ENCODE results near the gene TXNRD3. TPM values are rescaled to one million over a fixed set of nuclear protein-coding genes. Genes with fewer than 3 reads are reported as not detected.

The TXNRD3 gene
- total and polyA plus RNA-seq, 12 donors: 6.8 to 20.8 (median 10.6) TPM

DNA sequence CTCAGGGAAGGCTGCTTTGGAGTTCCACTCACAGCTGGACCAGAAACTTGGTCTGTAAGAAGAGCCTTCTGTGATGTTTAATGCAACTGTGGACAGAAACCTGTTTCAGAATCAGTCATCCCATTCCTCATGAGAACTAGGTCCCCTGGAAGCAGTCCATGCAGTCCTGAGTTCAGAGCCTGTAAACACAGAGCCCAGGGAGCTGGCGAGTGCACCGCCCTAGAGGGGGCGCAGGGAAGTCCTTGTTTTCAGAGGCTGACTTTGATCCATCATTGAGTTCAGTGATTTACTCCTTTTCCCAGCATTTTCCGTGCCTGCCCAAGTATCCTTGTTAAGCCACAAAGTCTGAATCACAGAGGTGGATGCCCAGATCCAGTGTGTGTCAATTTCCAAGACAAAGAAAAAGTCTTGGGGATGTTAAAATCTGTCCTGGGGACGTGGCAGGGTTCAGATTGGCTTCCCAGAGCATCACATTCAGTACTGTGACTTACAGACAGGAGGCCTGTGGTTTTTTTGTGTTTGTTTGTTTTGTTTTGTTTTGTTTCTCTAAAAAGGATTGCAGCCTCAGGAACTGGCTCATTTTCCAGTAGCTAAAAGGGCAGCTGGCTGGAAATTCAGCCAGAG, 9.8 kb upstream of the TXNRD3 start:
- DNase-seq: peak in 1 of 7 donors; percentile 49
- 52 to 67% (median 63%) methylated on average over 5 of the region's 5 CpGs for WGBS, 4 donors
- no peaks in the 10 kb centered on the region for H3K9me3 ChIP-seq (replicated peaks in 1 of 3)
- H3K4me3 ChIP-seq: no peak overlapping the region
- no peak overlapping the region for H3K27ac ChIP-seq
- H3K27me3 ChIP-seq: peaks cover 9% of the 10 kb centered on the region
- no peaks in the 10 kb centered on the region for H3K36me3 ChIP-seq (replicated peaks in 1 of 2)
- intact Hi-C loops (cut with DNase I): loop anchor here in 1 of 2 donors (5.0 kb wide), 1 partner anchor 147 kb away; the partner anchor contains the start of gene UROC1
- TF ChIP-seq POLR2A (IDR thresholded peaks at IDR 0.05): no peak
- TF ChIP-seq, protein P1, sequence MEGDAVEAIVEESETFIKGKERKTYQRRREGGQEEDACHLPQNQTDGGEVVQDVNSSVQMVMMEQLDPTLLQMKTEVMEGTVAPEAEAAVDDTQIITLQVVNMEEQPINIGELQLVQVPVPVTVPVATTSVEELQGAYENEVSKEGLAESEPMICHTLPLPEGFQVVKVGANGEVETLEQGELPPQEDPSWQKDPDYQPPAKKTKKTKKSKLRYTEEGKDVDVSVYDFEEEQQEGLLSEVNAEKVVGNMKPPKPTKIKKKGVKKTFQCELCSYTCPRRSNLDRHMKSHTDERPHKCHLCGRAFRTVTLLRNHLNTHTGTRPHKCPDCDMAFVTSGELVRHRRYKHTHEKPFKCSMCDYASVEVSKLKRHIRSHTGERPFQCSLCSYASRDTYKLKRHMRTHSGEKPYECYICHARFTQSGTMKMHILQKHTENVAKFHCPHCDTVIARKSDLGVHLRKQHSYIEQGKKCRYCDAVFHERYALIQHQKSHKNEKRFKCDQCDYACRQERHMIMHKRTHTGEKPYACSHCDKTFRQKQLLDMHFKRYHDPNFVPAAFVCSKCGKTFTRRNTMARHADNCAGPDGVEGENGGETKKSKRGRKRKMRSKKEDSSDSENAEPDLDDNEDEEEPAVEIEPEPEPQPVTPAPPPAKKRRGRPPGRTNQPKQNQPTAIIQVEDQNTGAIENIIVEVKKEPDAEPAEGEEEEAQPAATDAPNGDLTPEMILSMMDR (IDR thresholded peaks at IDR 0.05): no peak
- no peaks in the 10 kb centered on the region for H3K4me1 ChIP-seq (replicated peaks in 1 of 2)

DNA sequence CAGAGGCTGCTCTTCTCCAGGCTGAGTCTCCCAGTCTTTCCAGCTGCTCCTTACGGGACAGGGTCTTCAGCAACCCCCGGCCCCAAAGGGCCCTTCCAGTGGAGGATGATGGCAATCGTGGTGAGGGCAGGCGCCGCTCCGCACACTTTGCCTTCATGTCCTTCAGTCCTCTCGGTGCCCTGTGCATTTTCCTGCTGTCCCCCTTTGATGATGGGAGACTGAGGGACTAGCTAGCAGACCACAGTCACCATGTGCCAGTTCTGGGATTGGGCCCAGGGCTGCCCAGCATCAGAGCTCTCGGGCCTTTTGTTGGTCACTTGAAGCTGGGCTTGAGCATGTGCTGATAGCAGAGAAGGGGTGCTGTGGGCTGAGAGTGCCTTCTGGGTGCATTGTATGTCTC, 8.8 kb upstream of the TXNRD3 start:
- TF ChIP-seq, protein P1 (IDR thresholded peaks at IDR 0.05): no peak
- no peak for TF ChIP-seq POLR2A (IDR thresholded peaks at IDR 0.05)
- Histone ChIP-seq H3K9me3 (replicated peaks in 1 of 3) (no peaks in the 10 kb centered on the region), H3K27me3 (peaks cover 9% of the 10 kb centered on the region), H3K4me1 (replicated peaks in 1 of 2) (no peaks in the 10 kb centered on the region), H3K4me3 (no peak overlapping the region), H3K36me3 (replicated peaks in 1 of 2) (no peaks in the 10 kb centered on the region), H3K27ac (no peak overlapping the region)
- 83 to 89% (median 86%) methylated on average over 2 to 8 of the region's 8 CpGs for WGBS, 4 donors
- no peak for DNase-seq
- intact Hi-C loops (cut with DNase I): loop anchor here in 1 of 2 donors (5.0 kb wide), 1 partner anchor 146 kb away; the partner anchor contains the start of gene UROC1

DNA sequence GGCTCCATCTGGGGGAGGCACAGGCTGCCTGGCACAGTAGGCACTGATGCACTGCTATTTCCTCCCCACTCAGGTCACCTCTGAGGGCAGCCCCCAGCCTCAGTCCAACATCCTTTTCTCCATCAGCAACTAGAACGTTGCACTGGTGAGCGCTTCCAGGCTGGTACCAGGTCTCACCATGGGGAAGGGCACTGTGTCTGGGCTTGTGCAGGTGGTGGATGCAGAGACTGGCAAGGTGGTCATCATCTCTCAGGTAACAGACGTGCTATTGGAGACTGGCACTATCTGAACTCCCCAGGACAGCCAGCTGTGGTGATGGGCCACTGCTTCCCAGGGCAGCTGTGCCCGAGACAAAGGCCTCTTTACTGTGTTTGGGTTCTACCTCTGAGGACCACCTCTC, 8.3 kb upstream of the TXNRD3 start:
- 67 to 83% (median 76%) methylated on average over 1 to 4 of the region's 4 CpGs for WGBS, 4 donors
- no peak for TF ChIP-seq POLR2A (IDR thresholded peaks at IDR 0.05)
- TF ChIP-seq, protein P1 (IDR thresholded peaks at IDR 0.05): no peak
- intact Hi-C loops (cut with DNase I): loop anchor here in 1 of 2 donors (5.0 kb wide), 1 partner anchor 146 kb away; the partner anchor contains the start of gene UROC1
- H3K36me3 ChIP-seq (replicated peaks in 1 of 2): no peaks in the 10 kb centered on the region
- H3K4me3 ChIP-seq: no peak overlapping the region
- H3K27ac ChIP-seq: no peak overlapping the region
- H3K9me3 ChIP-seq (replicated peaks in 1 of 3): no peaks in the 10 kb centered on the region
- DNase-seq: no peak
- H3K27me3 ChIP-seq: peaks cover 9% of the 10 kb centered on the region
- no peaks in the 10 kb centered on the region for H3K4me1 ChIP-seq (replicated peaks in 1 of 2)

DNA sequence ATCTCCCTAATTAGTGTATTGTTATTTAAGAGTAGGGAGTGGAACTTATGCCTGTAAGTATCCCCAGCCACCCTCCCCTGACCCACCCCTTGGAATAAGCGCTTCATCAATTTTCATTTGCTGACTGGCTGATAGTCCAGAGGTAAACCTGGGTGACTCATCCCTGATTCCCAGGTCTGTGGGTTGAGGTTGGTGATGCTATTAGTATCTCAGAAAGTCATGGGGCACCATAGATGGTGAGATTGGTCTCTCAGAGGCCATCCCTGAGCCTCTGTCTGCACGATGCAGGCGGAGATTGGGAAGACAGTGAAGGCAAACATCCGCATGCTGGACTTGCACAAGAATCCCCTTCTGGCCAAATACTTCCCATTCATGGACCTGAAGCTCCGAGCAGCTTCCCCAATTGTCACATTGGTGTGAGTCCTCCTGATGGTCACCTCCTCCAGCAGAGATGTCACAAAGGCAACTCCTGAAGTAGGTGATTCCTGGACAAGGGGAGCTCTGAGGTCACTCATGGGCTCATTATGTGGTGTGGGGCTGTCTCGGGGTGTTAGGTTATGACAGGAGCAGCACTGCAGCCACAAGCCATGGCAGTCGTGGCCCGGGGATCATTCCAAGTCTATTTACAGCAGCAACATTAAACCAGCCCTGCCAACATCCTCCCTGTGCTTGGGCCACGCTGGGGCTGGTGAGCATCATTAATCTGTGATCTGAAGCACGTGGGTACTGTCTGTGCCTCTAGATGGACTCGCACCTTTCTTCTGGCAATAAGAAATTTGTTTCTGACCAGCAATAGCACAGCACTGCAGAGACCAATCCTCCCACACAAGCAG, 6.8 kb upstream of the TXNRD3 start:
- Histone ChIP-seq H3K4me1 (replicated peaks in 1 of 2) (peaks cover 0 to 3% of the 10 kb centered on the region in 2 donors), H3K27me3 (peaks cover 9% of the 10 kb centered on the region), H3K4me3 (no peak overlapping the region), H3K9me3 (replicated peaks in 1 of 3) (no peaks in the 10 kb centered on the region), H3K27ac (no peak overlapping the region), H3K36me3 (replicated peaks in 1 of 2) (no peaks in the 10 kb centered on the region)
- intact Hi-C loops (cut with DNase I): loop anchor here in 1 of 2 donors (5.0 kb wide), 1 partner anchor 144 kb away; the partner anchor contains the start of gene UROC1
- DNase-seq: no peak
- no peak for TF ChIP-seq POLR2A (IDR thresholded peaks at IDR 0.05)
- TF ChIP-seq, protein P1 (IDR thresholded peaks at IDR 0.05): no peak
- WGBS, 4 donors: 67 to 81% (median 75%) methylated on average over 7 to 11 of the region's 11 CpGs

Data from adrenal gland (tissue), 12 donors.